HG03135 (cell line): ENCODE results near the gene PPP4R1.
"Not testable (repeated sequence)": the region's sequence is repeated elsewhere in the genome, so short reads cannot be mapped to it uniquely, and the experiment has no call there.

Experiments
- ATAC-seq: cut with Tn5 transposase; IDR thresholded peaks from one replicate; pipeline ENCODE4 v1.9.1; 2021; ENCODE audit warnings: mild to moderate bottlenecking, moderate library complexity; ENCODE audit not compliant: unreplicated experiment

PPP4R1 gene, protein sequence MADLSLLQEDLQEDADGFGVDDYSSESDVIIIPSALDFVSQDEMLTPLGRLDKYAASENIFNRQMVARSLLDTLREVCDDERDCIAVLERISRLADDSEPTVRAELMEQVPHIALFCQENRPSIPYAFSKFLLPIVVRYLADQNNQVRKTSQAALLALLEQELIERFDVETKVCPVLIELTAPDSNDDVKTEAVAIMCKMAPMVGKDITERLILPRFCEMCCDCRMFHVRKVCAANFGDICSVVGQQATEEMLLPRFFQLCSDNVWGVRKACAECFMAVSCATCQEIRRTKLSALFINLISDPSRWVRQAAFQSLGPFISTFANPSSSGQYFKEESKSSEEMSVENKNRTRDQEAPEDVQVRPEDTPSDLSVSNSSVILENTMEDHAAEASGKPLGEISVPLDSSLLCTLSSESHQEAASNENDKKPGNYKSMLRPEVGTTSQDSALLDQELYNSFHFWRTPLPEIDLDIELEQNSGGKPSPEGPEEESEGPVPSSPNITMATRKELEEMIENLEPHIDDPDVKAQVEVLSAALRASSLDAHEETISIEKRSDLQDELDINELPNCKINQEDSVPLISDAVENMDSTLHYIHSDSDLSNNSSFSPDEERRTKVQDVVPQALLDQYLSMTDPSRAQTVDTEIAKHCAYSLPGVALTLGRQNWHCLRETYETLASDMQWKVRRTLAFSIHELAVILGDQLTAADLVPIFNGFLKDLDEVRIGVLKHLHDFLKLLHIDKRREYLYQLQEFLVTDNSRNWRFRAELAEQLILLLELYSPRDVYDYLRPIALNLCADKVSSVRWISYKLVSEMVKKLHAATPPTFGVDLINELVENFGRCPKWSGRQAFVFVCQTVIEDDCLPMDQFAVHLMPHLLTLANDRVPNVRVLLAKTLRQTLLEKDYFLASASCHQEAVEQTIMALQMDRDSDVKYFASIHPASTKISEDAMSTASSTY

DNA sequence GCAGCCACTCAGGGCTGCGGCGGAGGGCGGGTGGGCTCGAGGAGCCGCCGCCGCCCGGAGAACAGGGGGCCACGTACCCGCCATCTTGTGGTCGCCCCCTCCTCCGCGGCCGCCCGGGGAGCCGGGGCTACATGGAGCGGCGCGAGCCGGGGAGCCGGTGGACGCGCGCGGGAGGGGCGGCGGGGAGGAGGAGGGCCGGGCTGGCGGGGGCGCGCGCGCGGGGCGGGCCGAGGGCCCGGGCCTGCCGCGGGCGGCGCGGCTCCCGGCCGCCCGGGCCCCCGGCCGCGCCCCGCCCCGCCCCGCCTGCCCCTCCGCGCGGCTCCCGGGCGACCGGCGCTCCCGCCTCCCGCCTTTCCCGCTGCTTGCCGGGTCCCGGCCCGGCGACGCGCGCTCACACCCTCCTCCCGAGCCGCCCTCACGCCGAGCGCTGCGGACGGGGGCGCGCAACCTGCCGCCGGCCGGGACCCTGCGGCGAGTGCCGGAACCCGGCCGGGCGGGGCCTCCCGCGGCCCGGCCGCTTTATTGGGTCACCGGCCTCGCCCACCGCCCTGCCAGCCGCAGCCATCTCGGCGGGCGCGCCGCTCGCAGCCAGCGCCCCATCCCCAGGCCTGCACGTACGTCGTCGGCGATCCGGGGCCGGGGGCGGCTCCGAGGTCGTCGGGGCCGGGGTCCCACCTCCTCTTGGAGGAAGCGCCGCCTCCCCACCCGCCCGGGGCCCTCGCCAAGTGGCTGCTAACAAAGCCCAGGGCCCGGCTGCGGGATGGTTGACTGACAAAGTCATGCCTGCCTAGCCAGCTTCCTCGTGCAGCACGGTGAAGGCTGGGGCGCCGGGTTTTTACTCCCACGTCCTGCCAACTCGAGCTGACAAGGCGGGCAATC is at the start of gene PPP4R1:
TSS of gene PPP4R1 (minus strand) at position 159 of the 879 bp plus-strand sequence. CDS start at position 84, 75 bp downstream.
- ATAC-seq = peak; percentile 62

DNA sequence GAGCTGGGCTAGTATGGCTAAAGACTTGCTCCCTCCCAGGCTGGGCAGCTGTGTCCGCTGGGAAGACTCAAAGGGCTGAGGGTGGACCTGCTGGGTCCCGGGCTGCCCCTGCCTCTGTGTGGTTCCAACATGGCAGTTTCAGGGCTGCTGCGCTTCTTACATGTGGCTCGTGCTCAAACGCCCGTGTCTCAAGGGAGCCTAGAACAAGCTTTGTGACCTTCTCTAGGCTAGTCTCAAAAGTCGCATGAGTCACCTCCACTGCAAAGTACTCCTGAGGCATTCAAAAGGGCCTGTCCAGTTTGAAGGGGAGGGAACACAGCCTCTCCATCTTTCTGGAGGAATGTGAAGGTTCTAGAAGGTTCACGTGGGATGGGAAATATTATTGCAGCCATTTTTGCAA is 49.0 kb upstream of the PPP4R1 start:
- no peak for ATAC-seq

DNA sequence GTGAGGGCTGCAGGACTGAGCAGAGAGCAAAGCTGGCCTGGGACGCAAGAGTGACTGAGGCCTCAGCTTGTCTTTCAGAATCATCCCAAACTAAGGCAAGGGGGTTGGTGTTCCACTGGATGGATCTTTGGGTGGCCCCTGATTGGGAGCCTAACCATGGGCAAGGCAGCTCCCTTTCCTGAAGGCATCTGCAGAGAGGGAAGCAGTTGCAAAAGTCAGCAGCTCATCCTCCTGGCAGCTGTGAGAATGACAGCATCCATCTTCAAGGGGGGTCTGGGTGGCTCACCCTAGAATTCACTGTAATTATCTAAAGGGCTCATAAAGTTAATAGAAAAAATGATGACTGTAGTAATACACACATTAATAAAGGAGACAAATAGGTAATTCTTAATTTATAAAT is 47.2 kb upstream of the PPP4R1 start:
- no peak for ATAC-seq

GRCh38 chr18:9659499-9660375 is 45.4 kb upstream of the PPP4R1 start:
- ATAC-seq = no peak

- ATAC-seq = no peak
Measured at GRCh38 chr18:9658087-9658641, 43.8 kb upstream of the PPP4R1 start.

DNA sequence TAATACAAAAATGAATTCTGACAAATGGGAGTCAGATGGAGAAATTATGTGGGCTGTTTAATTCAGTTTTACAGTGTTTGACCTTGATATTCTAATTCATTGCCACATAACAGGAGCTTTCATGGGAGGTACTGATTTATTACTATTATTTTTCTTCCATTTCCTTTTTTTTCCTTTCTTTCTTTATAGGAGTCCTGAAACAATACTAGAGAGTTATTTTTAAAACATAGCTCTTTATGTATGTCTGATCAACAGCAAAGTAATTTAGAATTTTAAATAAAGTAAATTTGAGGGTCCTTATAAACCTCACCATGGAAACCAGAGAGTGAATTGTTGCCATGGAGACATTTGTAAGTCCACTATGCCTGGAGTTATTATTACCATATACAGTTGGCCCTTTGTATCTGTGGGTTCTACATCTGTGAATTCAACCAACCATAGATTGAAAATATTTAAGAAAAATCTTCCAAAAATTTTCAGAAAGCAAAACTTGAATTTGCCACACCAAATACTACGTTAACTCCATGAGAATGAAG is 40.9 kb upstream of the PPP4R1 start:
- ATAC-seq = no peak

- ATAC-seq = no peak
Measured at GRCh38 chr18:9653390-9653789, 39.0 kb upstream of the PPP4R1 start.

- ATAC-seq = no peak
Measured at GRCh38 chr18:9649164-9649540, 34.8 kb upstream of the PPP4R1 start.

DNA sequence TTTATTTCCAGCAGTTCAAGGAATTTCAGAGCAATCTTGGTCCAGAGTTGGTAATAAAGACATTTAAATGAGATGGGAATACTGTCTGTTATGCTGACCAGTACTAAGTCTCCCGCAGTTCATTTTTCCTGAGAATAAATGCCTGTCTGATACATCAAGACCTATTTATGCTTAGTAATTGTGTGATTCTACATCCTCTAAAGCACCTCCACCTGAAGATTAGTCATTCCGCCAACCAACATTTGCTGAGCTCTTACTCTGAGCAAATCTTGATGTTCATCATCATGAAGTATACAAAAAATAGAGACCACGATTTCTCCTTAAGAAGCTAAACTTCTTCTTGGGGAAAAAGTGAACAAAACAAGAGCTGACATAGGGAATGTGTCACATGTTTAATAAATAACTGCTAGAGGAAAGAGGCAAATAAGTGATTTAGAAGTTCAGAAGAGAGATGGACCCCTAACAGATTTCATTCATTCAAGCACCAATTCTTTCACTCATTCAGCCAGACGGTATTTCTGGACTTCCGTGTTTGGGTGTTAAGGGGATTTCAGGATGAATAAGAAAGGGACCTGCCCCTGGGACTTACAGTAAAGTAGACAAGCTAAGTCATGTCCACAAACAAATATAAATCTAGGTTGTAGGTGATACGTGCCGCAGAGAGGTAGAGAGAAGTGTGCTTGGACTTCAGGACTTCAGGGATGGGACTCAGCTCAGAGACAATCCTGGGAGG is 34.2 kb upstream of the PPP4R1 start:
- no peak for ATAC-seq

GRCh38 chr18:9647496-9648323 is 33.4 kb upstream of the PPP4R1 start:
- ATAC-seq = no peak

DNA sequence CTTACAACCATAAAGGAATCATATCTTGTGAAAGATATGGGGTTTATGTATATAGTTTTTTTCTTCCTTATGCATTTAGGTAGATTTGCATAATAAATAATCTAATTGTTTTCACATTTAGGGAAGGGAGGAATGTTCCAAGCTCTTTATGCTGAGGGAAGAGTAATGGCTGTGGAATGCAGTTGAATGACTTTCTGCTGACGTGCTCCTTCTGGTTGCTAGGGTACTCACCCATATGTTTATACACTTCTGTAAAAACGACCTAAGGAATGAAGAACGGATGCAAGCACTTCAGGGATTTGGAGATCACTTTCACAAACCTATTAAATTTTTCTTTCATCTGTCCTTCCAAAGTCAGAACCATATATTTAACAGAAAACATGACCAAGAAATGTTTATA is 29.2 kb upstream of the PPP4R1 start:
- ATAC-seq = no peak

DNA sequence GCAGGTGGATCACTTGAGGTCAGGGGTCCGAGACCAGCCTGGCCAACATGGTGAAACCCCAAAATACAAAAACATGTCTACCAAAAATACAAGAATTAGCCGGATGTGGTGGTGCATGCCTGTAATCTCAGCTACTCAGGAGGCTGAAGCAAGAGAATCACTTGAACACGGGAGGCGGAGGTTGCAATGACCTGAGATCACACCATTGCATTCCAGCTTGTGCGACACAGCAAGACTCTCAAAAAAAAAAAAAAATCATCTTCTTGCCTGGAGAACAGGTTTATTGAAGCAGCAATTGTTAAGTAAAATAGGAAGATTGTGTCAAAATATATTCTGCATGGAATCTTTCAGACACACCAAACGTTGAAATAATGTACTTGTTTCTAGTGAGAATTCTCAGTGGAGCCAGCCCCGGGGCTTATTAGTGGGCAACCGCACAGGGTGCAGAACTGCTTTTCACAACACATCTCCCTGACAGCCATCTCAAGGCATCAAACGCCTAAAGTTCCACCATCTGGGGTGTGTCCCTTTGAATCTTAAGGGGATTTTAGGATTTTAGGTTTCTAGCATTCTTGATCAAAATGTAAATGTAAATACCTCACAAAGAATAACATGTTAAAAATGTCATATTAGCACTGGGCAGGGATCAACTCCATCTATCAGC is 28.6 kb upstream of the PPP4R1 start:
- ATAC-seq = no peak

- ATAC-seq = not testable (repeated sequence)
Measured at GRCh38 chr18:9641081-9641480, 26.7 kb upstream of the PPP4R1 start.

GRCh38 chr18:9638886-9639285 is 24.5 kb upstream of the PPP4R1 start:
- ATAC-seq = no peak

DNA sequence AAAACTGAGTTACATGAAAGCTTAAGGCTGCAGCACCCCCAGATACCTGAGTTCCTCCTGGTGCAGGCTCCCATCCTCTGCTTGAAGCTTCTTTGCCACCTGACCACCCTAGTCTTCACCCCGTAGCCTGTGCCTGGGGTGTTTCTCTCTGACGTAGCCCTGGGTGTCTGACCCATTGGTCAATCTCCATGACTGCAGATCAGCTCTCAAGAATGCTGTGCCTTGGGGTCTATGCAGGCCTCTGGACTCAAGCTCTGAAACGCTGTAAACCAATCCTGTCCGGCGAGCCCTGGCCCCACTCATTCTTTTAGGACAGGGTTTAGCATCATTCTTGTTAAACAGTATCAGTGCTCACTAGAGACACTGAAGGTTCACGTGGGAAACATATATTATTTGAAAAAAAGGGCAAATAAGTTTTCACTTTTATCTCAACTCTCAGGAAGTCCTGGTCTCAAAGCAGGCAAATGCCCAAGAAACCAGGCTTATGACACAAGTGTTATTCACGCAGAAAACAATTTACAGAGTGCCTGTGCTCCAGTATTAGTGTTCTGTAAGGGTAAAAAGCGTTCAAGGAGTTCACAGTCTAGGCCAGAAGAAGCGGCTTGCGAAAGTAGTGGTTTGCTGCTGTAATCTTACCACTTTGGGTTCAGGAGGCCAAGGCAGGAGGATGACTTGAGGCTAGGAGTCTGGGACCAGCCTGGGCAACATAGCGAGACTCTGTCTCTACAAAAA is 22.8 kb upstream of the PPP4R1 start:
- no peak for ATAC-seq

- ATAC-seq = no peak
Measured at GRCh38 chr18:9634856-9635255, 20.5 kb upstream of the PPP4R1 start.
